Measurements from ENCODE around the gene IKZF1.

DNA sequence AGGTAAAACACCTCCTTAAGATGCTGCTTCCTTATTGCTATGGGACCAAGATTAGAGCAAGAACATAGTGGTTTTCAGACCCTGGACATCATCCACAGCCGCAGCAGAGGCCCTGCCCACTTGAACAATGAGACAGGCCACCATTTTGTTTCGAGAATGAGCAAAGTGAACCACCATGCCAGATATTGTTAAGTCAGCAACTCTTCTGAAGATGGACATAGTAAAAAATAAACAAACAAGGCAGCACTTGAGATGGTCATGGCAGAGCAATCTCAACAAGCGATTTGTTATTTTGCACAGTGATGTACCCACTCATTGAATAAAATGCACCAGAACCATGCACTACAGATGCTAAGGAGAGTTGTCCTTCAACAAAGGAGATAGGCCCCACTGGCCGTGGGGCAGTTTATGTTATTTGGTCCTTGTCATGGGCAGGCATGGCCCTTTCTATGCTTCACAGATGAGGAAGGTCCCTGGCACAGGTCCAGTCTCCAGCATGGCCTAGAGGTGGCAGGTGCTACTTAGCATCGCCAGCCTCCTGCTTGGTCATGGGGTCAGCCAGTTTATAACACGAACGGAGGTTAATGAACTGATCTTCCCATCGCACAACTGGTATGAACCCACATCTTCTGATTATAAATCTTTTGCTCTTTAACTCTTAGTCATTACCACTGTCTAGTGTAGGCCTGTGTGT, 44.1 kb downstream of the IKZF1 start:
- TF ChIP-seq EZH2 (IDR thresholded peaks at IDR 0.05; ENCODE audit: borderline replicate concordance, low read depth, low read length, poor library complexity, severe bottlenecking) = no peak
- TF ChIP-seq, protein P1, sequence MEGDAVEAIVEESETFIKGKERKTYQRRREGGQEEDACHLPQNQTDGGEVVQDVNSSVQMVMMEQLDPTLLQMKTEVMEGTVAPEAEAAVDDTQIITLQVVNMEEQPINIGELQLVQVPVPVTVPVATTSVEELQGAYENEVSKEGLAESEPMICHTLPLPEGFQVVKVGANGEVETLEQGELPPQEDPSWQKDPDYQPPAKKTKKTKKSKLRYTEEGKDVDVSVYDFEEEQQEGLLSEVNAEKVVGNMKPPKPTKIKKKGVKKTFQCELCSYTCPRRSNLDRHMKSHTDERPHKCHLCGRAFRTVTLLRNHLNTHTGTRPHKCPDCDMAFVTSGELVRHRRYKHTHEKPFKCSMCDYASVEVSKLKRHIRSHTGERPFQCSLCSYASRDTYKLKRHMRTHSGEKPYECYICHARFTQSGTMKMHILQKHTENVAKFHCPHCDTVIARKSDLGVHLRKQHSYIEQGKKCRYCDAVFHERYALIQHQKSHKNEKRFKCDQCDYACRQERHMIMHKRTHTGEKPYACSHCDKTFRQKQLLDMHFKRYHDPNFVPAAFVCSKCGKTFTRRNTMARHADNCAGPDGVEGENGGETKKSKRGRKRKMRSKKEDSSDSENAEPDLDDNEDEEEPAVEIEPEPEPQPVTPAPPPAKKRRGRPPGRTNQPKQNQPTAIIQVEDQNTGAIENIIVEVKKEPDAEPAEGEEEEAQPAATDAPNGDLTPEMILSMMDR (conservative IDR thresholded peaks at IDR 0.05; ENCODE audit: low read depth, low read length) = no peak

All from A673 (cell line).